CD4-positive, alpha-beta T cell treated with Interleukin-15 for 1 hour (primary cell): ENCODE data around the gene CAPN15.

Experiments used
- DNase-seq: peaks from one replicate; pipeline ENCODE4 v3.0.0-alpha.2; 2020

Gene CAPN15

GRCh38 chr16:548586-548985 is 21.1 kb downstream of the CAPN15 start:
- no peak for DNase-seq

- no peak for DNase-seq
Measured at GRCh38 chr16:549544-550263, 22.2 kb downstream of the CAPN15 start.

DNA sequence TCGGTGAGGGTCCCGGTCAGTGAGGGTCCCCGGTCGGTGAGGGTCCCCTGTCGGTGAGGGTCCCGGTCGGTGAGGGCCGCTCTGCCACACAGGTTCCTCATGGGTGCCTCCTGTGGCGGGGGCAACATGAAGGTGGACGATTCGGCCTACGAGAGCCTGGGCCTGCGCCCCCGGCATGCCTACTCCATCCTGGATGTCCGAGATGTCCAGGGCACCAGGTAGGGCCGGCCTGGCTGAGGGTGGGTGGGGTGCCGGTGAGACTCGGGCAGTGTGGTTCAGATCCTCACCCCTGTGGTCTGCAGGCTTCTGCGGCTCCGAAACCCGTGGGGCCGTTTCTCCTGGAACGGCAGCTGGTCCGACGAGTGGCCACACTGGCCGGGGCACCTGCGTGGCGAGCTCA is 23.7 kb downstream of the CAPN15 start:
- DNase-seq: no peak

DNA sequence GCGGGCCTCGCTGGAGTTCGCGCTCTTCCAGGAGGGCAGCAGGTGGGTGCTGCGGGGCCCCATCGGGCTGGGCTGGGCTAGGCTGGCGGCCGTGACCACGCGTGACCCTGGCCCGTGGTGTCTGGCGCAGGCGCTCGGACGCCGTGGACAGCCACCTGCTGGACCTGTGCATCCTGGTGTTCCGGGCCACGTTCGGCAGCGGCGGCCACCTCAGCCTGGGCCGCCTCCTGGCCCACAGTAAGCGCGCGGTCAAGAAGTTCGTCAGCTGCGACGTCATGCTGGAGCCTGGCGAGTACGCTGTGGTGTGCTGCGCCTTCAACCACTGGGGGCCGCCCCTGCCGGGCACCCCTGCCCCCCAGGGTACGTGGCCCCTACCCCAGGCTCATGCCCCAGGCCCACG is 24.7 kb downstream of the CAPN15 start:
- no peak for DNase-seq

- DNase-seq: no peak
Measured at GRCh38 chr16:553601-554296, 26.2 kb downstream of the CAPN15 start.

DNA sequence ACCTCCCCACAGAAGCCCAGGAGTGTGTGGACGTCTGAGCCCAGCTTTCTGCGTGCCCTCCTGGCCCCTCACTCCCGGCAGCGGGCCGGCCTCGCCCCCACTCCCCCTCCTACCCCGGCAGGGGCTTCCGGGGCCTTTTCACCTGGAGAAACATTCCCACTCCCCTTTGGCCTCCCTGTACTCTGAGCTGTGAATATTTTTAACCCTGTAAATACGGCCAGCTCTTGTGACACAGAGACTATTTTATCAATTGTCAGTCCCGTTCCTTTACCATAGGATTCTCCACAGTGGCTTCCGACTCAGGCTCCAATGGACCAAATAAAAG is 26.7 kb downstream of the CAPN15 start:
- DNase-seq: no peak

DNA sequence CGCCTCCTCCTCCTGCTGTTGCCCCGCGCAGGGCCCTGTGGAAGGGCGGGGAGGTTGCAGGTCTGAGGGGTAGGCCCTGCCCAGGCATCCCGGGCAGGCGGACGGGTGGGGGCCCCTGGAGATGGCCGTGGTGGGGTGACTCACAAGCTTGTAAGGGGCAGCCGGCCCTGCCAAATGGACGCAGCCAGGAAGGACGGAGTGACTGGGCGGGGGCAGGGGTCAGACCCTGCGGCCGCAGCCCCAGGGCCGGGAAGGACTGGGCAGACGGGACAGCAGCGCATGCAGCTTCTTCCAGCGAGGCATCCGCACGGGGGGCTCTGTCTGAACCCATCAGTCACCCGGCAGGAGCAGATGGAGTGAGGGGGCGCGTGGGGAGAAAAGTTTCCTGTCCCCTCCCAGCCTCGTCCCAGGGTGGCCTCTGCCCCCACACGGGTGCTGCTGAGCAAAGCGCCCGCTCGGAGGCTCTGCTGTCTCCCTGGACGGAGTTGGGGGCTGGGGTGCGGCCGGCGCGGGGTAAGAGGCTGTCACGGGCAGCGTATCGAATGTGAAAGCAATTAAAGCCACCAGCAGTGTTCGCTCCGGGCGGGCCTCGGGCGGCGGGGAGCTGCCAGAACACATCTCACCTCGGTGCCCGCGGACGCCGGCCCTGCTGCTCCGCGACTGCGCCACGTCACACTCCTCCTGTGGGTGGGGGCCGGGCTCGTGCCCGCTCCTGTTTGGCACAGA is 27.3 kb downstream of the CAPN15 start:
- DNase-seq: no peak

DNA sequence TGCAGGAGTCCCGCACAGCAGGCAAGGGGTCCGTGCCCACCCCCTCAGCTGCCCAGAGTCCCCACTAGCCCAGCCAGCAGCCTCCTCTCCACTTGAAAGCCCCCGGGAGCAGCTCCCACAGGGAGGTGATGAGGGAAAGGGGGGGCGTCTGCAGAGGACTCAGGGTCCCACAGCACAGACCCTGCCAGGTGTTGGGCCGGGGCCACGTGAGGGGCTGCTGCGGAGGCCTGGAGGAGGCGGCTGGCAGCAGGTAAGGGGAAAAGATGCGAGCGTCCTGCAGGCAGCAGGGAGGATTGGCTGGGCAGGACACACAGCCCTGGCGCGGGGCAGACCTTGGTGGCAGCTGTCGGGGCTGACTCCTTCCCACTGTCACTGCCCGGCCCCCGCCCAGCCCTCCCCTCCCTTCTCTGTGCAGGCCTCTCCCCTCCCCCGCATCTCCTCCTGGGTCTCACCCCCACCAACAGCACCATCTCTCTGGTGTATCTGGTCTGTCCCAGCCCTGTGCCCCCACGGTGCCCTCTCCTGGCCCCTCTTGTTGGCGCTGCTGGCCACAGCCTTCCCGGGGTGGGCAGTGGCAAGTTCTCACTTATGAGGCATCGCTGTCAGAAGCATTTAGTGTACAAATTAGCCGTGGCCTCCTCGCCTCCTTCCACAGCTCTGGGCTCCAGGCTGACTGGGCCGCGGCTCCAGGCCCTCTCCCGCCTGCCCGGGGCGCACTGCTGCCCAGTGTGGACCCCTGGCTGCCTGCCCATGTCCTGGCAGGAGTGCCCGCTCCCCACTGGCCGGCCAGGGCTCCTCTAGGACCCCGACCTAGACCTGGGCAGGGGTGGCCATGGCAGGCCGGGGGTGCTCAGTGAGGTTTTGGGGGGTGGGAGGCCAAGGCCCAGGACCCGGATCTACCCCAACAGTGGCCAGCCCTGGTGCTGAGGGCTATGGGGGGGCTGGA is 28.3 kb downstream of the CAPN15 start:
- DNase-seq: no peak

- no peak for DNase-seq
Measured at GRCh38 chr16:556474-557173, 29.1 kb downstream of the CAPN15 start.

DNA sequence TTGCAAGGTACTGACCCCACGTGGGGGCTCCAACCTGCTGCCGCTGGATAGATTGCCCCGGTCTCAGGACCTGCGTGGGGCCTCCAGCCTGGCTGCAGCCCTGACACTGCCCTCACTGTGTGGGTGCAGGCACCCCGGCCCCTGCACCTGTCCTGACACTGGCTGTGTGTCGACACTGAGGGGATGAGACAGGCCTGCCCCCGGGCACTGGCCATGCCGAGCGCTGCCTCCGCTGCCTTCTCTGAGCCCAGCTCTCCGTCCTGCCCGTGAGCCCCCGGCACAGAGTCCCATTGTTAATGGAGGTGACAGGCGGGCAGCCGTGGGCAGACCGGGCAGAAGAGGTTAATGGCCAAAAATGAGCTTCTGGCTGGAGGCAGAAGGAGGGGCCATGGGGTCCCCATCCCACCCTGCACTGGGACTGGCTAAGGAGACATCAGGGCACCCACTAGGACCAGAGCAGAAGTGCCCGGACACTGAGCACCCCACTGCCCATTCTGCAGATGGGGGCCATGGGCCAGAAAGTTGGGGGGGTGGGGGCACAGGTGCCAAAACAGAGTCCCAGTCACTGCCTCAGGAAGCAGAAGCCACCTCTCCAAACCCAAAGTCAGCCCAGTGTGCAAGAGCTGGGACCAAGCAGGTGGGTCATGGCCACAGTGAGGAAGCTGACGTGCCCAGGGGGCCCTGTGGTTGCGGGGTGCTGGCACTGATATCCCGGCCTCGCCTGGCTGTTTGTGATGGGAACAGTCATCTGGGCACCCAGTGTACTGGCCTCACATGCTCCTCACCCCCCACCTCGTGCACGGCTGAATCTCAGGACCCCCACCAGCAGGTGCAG is 30.2 kb downstream of the CAPN15 start:
- no peak for DNase-seq

DNA sequence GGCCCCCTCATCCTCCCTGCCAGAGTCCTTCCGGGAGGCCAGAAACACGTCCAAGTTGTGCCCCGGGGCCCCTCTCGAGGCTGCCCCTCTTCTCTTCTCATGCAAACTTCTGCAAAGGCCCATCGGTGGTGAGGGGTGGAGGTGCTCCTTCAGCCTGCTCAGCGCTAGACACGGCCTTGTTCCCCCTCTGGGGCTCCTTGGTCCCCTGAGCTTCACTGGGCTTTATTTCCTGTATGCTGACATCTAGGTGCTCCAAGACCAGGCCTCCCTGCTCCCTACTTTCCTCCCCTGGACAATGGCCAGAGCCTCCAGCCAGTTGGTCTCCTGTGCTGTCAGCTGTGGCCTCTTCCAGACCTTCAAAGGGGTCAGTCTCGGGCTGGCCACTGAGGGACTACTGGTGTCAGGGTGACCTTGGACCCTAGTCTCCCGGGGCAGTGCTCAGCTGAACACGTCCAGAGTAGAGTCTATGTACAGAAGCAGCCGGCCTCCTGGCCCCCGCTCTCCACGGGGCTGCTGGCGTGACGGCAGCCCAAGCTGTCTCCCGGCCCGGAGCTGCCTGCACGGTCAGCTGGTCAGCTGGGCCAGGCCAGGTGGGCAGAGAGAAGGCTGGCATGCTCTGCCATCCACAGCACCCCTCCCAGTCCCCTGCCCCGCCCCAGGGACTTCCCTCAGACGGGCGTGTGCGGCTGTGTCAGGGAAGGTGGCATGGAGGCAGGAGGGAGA is 30.9 kb downstream of the CAPN15 start:
- DNase-seq: no peak

DNA sequence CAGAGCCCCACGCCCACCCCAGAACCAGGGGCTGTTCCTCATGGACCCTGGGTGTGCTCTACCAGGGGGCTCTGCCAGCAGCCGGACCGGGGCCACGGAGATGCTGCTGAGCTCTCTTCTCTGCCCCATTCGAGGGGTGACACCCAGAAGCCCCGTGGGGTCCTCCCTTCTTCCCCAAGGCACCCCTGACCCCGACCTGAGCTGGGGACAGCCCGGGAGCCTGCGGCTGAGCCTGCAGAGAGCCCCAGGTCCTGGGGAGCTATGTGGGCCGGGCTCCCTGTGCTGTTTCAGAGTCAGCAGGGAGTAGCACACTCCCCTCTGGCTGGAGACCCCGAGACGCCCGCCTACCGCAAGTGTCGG is 31.5 kb downstream of the CAPN15 start:
- DNase-seq: no peak

GRCh38 chr16:559411-560203 is 32.1 kb downstream of the CAPN15 start:
- DNase-seq: no peak

- no peak for DNase-seq
Measured at GRCh38 chr16:560204-560700, 32.7 kb downstream of the CAPN15 start, which contains the start of gene PRR35. Gene PRR35, plus strand, starts transcription at chr16:560394. Its CDS starts 2,901 bp downstream, at chr16:563295.

- no peak for DNase-seq
Measured at GRCh38 chr16:560701-561412, 33.3 kb downstream of the CAPN15 start.

GRCh38 chr16:561413-561794 is 33.9 kb downstream of the CAPN15 start:
- no peak for DNase-seq

DNA sequence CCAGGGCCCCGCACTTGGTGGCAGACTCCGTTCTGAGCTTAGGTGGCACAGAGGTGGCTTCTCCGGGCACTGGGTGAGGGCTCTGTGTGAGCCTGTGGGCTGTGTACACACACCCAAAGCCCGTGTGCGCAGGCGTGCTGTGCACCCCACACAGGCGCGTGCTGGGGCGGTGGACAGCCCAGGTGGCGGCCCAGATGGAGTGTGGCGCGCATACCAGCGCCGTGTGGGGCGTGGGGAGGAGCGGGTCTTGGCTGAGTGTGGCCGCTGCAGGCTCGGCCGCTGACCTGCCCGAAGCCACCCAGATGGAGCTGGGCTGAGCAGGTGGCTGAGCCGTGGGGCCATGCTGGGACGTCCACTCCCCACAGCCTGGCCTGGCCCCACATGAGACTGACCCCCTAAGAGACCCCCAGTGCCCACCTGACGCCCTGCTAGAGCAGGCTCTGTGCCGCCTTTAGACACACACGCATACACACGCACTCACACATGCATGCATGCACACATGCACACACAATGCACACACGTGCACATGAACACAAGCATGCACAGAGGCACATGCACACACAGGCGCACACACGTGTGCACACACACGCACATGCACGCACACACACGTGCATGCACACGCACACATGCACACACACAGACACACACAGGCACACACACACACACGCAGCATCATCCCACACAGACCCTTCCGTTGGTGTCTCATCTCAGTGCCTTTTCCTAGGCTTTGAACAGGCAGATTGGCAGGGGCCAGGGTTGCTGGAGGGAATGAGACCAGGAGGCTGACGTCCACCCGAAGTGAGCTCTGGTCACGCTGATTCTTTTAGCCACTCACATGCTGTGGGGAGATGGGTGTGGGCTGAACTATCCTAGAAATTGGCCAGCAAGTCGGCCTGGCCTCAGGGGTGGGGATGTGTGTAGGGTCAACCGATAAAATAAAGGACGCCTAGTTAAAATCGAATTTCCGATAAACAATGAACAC is 34.7 kb downstream of the CAPN15 start:
- no peak for DNase-seq
